Keratinocyte (primary cell): Measurements from ENCODE around the gene PTPRN2. TPM values are rescaled to one million over a fixed set of nuclear protein-coding genes. Genes with fewer than 3 reads are reported as not detected.

ENCODE experiments used
- DNase-seq: peaks from one replicate; pipeline ENCODE4 v3.0.0-alpha.2; 2011; ENCODE audit warnings: low read depth, missing footprints, low spot score
- FAIRE-seq: peaks from 2 replicates; lab custom pipeline; 2011; peaks lifted over from hg19 to GRCh38; lab: Jason Lieb, UNC
- H2AFZ ChIP-seq: 2 replicates; pipeline ENCODE4 v1.6.0; 2012; ENCODE audit warnings: low read length, control low read depth, inconsistent platforms; ENCODE audit not compliant: control insufficient read depth
- H3K27ac ChIP-seq: 2 replicates; pipeline ENCODE4 v1.5.1; 2011; ENCODE audit warnings: low read length; ENCODE audit not compliant: control insufficient read depth, insufficient read depth
- H3K27me3 ChIP-seq: 3 replicates; pipeline ENCODE4 v1.6.0; 2011; ENCODE audit warnings: low read length; ENCODE audit not compliant: control insufficient read depth, insufficient read depth; ENCODE audit errors: extremely low read depth
- H3K36me3 ChIP-seq, 2 experiments: 2 replicates in 1 of 2; 3 replicates in 1 of 2; pipeline ENCODE4 v1.5.1; 2011; ENCODE audit warnings: low read length in 2 of 2, mild to moderate bottlenecking in 1 of 2; ENCODE audit not compliant: control insufficient read depth in 2 of 2, insufficient read depth in 2 of 2; ENCODE audit errors: extremely low read depth in 1 of 2
- H3K4me1 ChIP-seq: 3 replicates; pipeline ENCODE4 v1.5.1; 2011; ENCODE audit warnings: low read length; ENCODE audit not compliant: control insufficient read depth, insufficient read depth; ENCODE audit errors: extremely low read depth
- H3K4me2 ChIP-seq: 3 replicates; pipeline ENCODE4 v1.6.0; 2011; ENCODE audit warnings: low read depth, low read length; ENCODE audit not compliant: control insufficient read depth, insufficient read depth; ENCODE audit errors: extremely low read depth
- H3K4me3 ChIP-seq, 3 experiments: fragments of 200-600 bp in 1 of 3; sonication (generic) in 1 of 3; 2 replicates in 2 of 3; 3 replicates in 1 of 3; pipeline ENCODE4 v1.5.1; 2011 to 2016; ENCODE audit warnings: low read length in 3 of 3, mild to moderate bottlenecking in 3 of 3, control low read depth in 2 of 3, inconsistent platforms in 1 of 3, low read depth in 1 of 3, mixed read lengths in 1 of 3, mixed run types in 1 of 3, moderate library complexity in 1 of 3; ENCODE audit not compliant: control insufficient read depth in 2 of 3, insufficient read depth in 2 of 3; ENCODE audit errors: extremely low read depth in 1 of 3
- H3K79me2 ChIP-seq: 2 replicates; pipeline ENCODE4 v1.6.0; 2012; ENCODE audit warnings: low read length; ENCODE audit not compliant: control insufficient read depth, insufficient read depth
- H3K9ac ChIP-seq: 3 replicates; pipeline ENCODE4 v1.6.0; 2011; ENCODE audit warnings: low read length; ENCODE audit not compliant: control insufficient read depth, insufficient read depth; ENCODE audit errors: extremely low read depth
- H3K9me1 ChIP-seq: 3 replicates; pipeline ENCODE4 v1.6.0; 2011; ENCODE audit warnings: low read length; ENCODE audit not compliant: control insufficient read depth, insufficient read depth; ENCODE audit errors: extremely low read depth
- H3K9me3 ChIP-seq: 2 replicates; pipeline ENCODE4 v1.5.1; 2012; ENCODE audit warnings: low read depth, low read length; ENCODE audit not compliant: control insufficient read depth
- H4K20me1 ChIP-seq: 3 replicates; pipeline ENCODE4 v1.6.0; 2011; ENCODE audit warnings: low read length; ENCODE audit not compliant: control insufficient read depth, insufficient read depth; ENCODE audit errors: extremely low read depth
- CTCF ChIP-seq, 3 experiments: IDR thresholded peaks in 1 of 3; conservative IDR thresholded peaks in 1 of 3; optimal IDR thresholded peaks in 1 of 3; 2 replicates in 2 of 3; 3 replicates in 1 of 3; pipeline versions ENCODE3 to v1.5.1; 2011; ENCODE audit warnings: low read length in 3 of 3, mild to moderate bottlenecking in 3 of 3, moderate library complexity in 2 of 3, control low read depth in 1 of 3, inconsistent platforms in 1 of 3; ENCODE audit not compliant: insufficient read depth in 2 of 3; ENCODE audit errors: extremely low read depth in 1 of 3
- EZH2 ChIP-seq: IDR thresholded peaks from one replicate; pipeline ENCODE4 v1.6.1; 2012; ENCODE audit warnings: inconsistent platforms, mild to moderate bottlenecking, low read length, moderate library complexity
- dilution Hi-C: fragments of 300-500 bp; cut with MboI; formaldehyde crosslinking; loops from one replicate; pipeline ENCODE4 v1.7.0; 2020; ENCODE audit warnings: low sequenced_read_pairs; ENCODE audit not compliant: extremely low pct_ligation_motif_present
- polyA plus RNA-seq, 5 experiments: library from polyadenylated mRNA; depleted of rRNA in 3 of 5; stranded (reverse) in 3 of 5; stranded (forward) in 1 of 5; unstranded in 1 of 5; fragments of >200 nt; gene quantifications; 1 replicate in 1 of 5; 2 replicates in 3 of 5; 3 replicates in 1 of 5; pipeline versions ENCODE4 v1.2.1 to v1.2.3, GENCODE V29; 2011 to 2012; ENCODE audit warnings: missing spikeins in 2 of 5, low read depth in 1 of 5, low replicate concordance in 1 of 5

The PTPRN2 gene
- polyA plus RNA-seq, 1 donor (not counting 4 experiments of a cell fraction or from before 2014, with no cell fraction given), result not detected

GRCh38 chr7:158028290-158028941 lies 559.2 kb downstream of the PTPRN2 start:
- DNase-seq (no peak), FAIRE-seq (no peak)
- H3K9me3 ChIP-seq, result peaks cover 9% of the 10 kb centered on the region
- H3K4me3 ChIP-seq, result no peak overlapping the region
- no peak overlapping the region for H3K9ac ChIP-seq
- no peak overlapping the region for H2AFZ ChIP-seq
- no peaks in the 10 kb centered on the region for H4K20me1 ChIP-seq
- H3K9me1 ChIP-seq, result no peaks in the 10 kb centered on the region
- H3K27me3 ChIP-seq, result no peaks in the 10 kb centered on the region
- no peak overlapping the region for H3K27ac ChIP-seq
- H3K4me2 ChIP-seq, result no peak overlapping the region
- no peaks in the 10 kb centered on the region for H3K4me1 ChIP-seq
- no peaks in the 10 kb centered on the region for H3K79me2 ChIP-seq
- H3K36me3 ChIP-seq, result no peaks in the 10 kb centered on the region
- dilution Hi-C loops, result no loop called here
- no peak for TF ChIP-seq EZH2
- TF ChIP-seq CTCF (optimal IDR thresholded peaks at IDR 0.05 in 1 of 3, IDR thresholded peaks at IDR 0.05 in 1 of 3, conservative IDR thresholded peaks at IDR 0.05 in 1 of 3; ENCODE audit: extremely low read depth in 1 of 3, insufficient read depth in 2 of 3, low read length in 3 of 3), result no peak

- Histone ChIP-seq H2AFZ (no peak overlapping the region), H3K9me3 (peaks cover 6% of the 10 kb centered on the region), H3K27ac (no peak overlapping the region), H3K4me1 (no peaks in the 10 kb centered on the region), H4K20me1 (no peaks in the 10 kb centered on the region), H3K36me3 (no peaks in the 10 kb centered on the region), H3K27me3 (no peaks in the 10 kb centered on the region), H3K79me2 (no peaks in the 10 kb centered on the region), H3K4me2 (no peak overlapping the region), H3K9me1 (no peaks in the 10 kb centered on the region), H3K9ac (no peak overlapping the region), H3K4me3 (no peak overlapping the region)
- dilution Hi-C loops, result no loop called here
- no peak for FAIRE-seq
- TF ChIP-seq EZH2 (no peak), CTCF (optimal IDR thresholded peaks at IDR 0.05 in 1 of 3, IDR thresholded peaks at IDR 0.05 in 1 of 3, conservative IDR thresholded peaks at IDR 0.05 in 1 of 3; ENCODE audit: extremely low read depth in 1 of 3, insufficient read depth in 2 of 3, low read length in 3 of 3) (no peak)
- DNase-seq, result no peak
Measured at GRCh38 chr7:158027646-158028045, 560.0 kb downstream of the PTPRN2 start.
